Neuron (in vitro differentiated cells): Measurements from ENCODE around the gene HORMAD2.

Experiments used
- H2AFZ ChIP-seq: one replicate; pipeline ENCODE4 v1.6.1; 2013; ENCODE audit warnings: low read depth, mild to moderate bottlenecking, inconsistent platforms, low read length, moderate library complexity
- H3K27me3 ChIP-seq: one replicate; pipeline ENCODE4 v1.6.1; 2013; ENCODE audit warnings: low read length; ENCODE audit not compliant: insufficient read depth
- H3K36me3 ChIP-seq: one replicate; pipeline ENCODE4 v1.6.1; 2013; ENCODE audit warnings: low read length; ENCODE audit not compliant: insufficient read depth
- H3K4me1 ChIP-seq: one replicate; pipeline ENCODE4 v1.6.1; 2013; ENCODE audit warnings: low read length; ENCODE audit not compliant: insufficient read depth
- H3K4me3 ChIP-seq: 2 replicates; pipeline ENCODE4 v1.5.1; 2013; ENCODE audit warnings: mild to moderate bottlenecking, low read length, moderate library complexity
- H3K9me3 ChIP-seq: one replicate; pipeline ENCODE4 v1.6.1; 2013; ENCODE audit warnings: low read length

HORMAD2 gene

DNA sequence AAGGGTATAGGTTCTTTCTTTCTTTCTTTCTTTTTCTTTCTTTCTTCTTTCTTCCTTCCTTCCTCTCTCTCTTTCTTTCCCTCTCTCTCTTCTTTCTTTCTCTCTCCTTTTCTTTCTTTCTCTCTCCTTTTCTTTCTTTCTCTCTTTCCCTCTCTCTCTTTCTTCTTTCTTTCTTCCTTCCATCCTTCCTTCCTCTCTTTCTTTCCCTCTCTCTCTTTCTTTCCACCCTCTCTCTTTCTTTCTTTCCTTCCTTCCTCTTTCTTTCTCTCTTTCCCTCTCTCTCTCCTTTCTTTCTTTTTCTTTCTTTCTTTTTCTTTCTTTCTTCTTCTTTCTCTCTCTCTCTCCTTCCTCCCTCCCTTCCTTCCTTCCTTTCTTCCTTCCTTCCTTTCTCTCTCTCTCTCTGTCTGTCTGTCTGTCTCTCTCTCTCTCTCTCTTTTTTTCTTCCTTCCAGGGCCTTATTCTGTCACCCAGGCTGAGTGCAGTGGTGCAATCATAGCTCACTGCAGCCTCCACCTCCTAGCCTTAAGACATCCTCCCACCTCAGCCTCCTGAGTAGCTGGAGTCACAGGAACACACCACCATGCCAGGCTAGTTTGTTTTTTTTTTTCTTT lies 139.5 kb downstream of the HORMAD2 start:
- H2AFZ ChIP-seq: no peak overlapping the region
- H3K4me1 ChIP-seq: peaks cover 5% of the 10 kb centered on the region
- H3K36me3 ChIP-seq: no peaks in the 10 kb centered on the region
- H3K9me3 ChIP-seq: no peaks in the 10 kb centered on the region
- peaks cover 4% of the 10 kb centered on the region for H3K27me3 ChIP-seq
- H3K4me3 ChIP-seq: no peak overlapping the region

DNA sequence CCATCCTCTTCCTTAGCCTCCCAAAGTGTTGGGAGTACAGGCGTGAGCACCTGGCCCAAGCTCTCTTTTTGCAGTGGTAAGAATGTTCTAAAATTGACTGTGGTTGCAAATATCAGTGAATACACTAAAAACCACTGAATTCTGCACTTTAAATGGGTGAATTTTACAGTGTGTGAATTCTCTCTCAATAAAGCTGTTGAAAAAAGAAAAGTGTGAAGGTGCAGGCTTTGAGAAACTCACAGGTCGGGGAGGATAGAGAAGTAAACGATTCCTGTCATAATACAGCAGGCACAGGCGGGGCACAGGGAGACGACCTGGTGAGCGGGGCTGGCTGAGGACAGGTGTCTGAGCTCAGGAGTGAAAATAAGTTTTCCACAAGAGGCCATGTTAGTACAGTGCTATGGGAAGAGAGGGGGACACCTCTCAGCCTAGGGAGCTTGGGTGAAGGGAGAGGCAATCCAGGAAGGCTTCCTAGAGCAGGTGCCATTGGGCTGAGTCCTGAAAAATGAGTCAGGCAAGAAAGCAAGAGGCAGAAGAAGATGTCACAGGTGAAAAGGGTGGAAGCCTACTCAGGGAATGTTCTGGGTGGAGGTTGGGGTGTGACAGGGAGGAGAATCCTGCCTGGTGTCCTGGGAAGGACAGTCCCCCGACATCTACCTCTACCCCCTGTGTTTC lies 140.2 kb downstream of the HORMAD2 start:
- Histone ChIP-seq H3K36me3 (no peaks in the 10 kb centered on the region), H3K27me3 (peaks cover 4% of the 10 kb centered on the region), H3K9me3 (no peaks in the 10 kb centered on the region), H3K4me3 (no peak overlapping the region), H3K4me1 (peaks cover 5% of the 10 kb centered on the region), H2AFZ (no peak overlapping the region)

DNA sequence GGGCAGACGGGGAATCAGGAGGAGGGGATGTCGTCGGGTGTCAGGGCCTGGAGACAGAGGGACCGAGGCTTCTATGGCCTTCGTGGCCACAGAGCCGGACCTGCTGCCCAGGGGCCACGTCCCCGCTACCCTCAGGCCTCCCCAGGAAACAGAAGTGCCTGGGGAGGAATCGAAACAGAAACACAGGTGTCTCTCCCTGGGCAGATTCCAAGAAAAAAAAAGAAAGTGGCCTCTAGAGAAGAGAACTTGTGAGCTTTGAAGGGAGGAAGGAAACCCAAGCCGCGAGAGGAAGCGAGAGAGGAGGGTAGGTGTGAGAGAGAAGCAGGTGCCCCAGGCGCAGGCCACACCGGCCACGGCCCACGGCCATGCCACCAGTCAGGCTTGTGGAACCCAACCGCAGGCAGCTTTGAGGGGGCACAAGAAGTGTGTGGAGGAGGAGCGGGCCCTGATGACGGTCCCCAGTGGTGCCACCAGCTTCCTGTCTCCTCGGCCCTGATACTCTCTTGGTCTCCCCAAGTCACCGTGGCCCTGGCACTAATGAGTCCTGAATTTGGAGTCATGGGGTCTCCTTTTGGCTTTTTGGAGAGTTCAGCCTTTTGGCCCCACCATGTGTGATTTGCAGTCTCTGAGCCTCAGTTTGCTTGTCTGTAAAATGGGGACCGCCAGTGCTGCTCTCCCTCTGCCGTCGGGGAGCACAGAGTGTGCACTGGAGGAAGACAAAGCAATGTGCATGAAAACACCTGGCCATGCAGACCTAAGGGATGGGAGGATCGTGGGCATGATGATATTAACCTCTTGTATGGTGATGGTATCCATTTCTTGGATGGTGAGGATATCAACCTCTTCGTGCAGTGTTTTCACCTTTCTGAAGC lies 141.1 kb downstream of the HORMAD2 start:
- peaks cover 8% of the 10 kb centered on the region for H3K27me3 ChIP-seq
- H3K4me1 ChIP-seq: peaks cover 5% of the 10 kb centered on the region
- H3K36me3 ChIP-seq: no peaks in the 10 kb centered on the region
- H3K9me3 ChIP-seq: no peaks in the 10 kb centered on the region
- H2AFZ ChIP-seq: no peak overlapping the region
- H3K4me3 ChIP-seq: no peak overlapping the region

DNA sequence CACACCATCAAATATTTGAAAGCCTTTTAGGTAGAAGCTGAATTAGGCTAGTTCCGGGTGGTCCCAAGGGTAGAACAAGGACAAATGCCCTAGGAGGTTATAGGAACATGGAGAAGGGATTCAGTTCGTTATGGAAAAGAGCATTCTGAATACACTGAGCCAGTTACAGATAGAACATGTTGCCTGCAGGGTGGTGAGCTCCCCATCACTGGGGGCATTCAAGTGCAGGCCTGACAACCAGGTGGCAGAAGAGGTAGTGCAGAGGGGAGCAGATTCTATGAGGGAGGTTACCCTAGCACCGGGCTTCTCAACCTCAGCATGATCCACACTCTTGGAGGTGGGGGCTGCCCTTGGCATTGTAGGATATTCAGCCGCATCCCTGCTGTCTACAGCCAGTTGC lies 142.1 kb downstream of the HORMAD2 start:
- Histone ChIP-seq H3K4me3 (no peak overlapping the region), H3K4me1 (peaks cover 5% of the 10 kb centered on the region), H3K27me3 (peaks cover 8% of the 10 kb centered on the region)

DNA sequence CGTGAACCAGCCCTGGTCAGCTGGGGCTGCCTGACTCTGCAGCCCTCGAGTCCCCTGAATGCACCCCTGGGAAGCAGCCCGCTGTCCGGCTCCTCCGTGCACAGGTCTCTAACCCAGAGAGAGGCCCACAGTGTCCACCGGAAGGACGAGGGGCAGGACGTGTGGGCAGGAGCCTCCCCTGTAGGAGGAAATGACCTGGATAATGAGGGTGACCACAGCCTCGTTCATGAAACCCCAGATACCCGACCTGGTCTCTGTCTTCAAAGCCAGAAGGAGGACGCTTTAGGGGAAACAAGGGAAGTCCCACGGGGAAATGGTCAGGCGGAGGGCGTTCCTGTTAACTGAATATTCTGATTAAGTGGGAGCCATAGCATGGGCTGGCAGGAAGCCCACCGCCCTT lies 143.0 kb downstream of the HORMAD2 start:
- no peaks in the 10 kb centered on the region for H3K36me3 ChIP-seq
- H3K4me3 ChIP-seq: no peak overlapping the region
- peaks cover 8% of the 10 kb centered on the region for H3K27me3 ChIP-seq
- no peaks in the 10 kb centered on the region for H3K9me3 ChIP-seq
- H2AFZ ChIP-seq: no peak overlapping the region
- peaks cover under 1% of the 10 kb centered on the region for H3K4me1 ChIP-seq

More for the DNA sequence above, 142.1 kb downstream of the HORMAD2 start:
- Histone ChIP-seq H2AFZ (no peak overlapping the region), H3K36me3 (no peaks in the 10 kb centered on the region), H3K9me3 (no peaks in the 10 kb centered on the region)

DNA sequence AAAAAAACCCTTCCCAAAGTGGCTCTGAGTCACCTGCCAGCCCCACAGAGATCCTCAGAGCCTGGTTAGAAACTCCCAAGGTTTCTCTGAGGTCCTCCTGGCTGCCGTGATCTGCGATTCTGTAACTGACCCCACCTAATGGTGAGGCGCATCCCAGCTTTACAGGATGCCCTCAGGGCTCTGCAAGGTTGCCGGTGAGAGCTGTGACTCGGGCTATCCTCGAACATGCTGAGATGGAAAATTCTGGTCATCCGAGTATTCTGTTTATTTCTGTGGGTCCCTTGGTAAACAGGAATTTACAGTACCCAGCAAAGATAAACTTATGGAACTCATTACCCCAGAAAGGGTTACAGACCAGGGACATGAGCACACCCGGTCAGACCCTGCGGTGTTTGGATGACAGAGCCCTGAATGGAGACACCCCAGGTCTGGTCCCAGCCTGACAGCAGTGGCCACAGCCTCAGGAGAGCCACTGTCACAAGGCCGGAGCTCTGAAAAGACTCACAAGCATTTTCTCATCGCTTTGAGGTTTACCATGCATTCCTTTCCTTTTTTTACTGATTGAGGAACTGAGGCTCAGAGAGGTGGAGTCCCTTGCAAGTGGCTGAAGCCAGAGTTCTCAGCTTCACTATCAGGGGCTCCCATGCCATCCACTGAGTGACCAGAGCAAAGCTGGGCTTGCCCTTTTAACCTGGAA lies 144.0 kb downstream of the HORMAD2 start:
- H3K9me3 ChIP-seq: no peaks in the 10 kb centered on the region
- H3K4me1 ChIP-seq: peaks cover 11% of the 10 kb centered on the region
- H3K4me3 ChIP-seq: no peak overlapping the region
- H2AFZ ChIP-seq: no peak overlapping the region
- H3K36me3 ChIP-seq: no peaks in the 10 kb centered on the region
- H3K27me3 ChIP-seq: peaks cover 8% of the 10 kb centered on the region

DNA sequence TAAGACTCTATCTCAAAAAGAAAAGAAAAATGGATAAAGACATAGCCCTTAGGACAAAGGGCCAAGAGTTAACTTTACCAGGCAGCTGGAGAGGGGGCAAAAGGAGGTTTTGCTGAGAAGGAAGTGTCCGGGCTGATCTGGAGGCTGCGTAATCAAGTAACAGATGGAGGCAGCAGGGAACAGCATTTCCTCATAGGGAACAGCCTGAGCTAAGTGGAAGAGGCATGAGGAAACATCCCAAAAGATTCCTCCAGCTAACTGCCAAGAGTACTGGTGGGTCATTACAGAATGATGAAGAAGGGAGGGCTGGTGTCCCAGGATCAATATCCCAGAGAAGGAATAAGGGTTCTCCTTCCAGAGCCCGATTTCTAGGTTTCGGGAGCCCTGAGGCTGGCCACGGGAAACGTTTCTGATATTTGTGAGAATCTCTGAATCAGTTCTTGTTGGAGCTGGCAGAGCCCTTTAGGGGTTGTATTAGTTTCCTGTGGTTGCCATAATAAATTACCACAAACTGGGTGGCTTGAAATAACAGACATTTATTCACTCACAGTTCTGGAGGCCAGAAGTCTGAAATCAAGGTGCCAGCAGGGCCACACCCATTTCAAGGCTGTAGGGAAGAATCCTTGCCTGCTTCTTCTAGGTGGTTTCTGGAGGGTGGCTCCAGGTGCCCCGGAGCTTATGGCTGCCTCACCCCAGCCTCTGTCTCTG lies 145.1 kb downstream of the HORMAD2 start:
- Histone ChIP-seq H3K4me1 (peaks cover 14% of the 10 kb centered on the region), H3K27me3 (peaks cover 8% of the 10 kb centered on the region), H3K9me3 (no peaks in the 10 kb centered on the region), H3K4me3 (no peak overlapping the region), H3K36me3 (no peaks in the 10 kb centered on the region), H2AFZ (no peak overlapping the region)

DNA sequence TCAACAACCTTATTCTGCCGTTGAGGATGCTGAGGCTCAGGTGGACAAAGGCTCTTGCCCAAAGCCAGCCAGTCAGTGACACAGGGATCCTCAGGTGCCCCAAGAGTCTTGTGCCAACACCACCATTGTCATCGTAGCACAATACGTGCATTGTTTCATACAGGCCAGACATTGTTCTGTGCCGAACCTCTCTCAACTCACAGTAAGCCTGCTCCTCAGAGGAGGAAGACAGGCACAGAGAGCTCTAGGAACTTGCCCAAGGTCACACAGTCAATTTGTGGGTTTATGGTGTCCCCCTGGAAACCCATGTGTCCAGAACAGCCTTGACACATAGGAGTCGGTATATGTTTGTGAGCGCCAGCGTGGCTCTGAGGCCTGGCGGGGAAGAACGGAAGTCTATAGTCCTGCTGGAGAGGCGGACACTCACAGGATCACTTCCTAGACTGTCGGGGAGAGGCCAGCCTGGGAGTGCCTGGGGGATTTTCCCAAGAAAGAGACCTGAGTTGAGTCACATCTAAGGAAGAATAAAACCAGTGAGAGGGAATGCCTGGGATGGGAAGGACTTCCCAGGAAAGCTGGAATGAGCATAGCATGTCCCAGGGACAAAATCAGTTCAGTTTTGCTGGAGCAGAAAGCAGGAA lies 146.0 kb downstream of the HORMAD2 start:
- Histone ChIP-seq H3K27me3 (peaks cover 4% of the 10 kb centered on the region), H2AFZ (no peak overlapping the region), H3K36me3 (no peaks in the 10 kb centered on the region), H3K9me3 (no peaks in the 10 kb centered on the region), H3K4me3 (no peak overlapping the region), H3K4me1 (peaks cover 14% of the 10 kb centered on the region)
